Non-pigmented ciliary epithelial cell (primary cell): ENCODE measurements around the gene PIP4K2A.
A peak's percentile ranks its signal among the peaks of the same experiment; 100 is the strongest.

ENCODE experiments used
- DNase-seq: peaks from one replicate; pipeline ENCODE4 v3.0.0-alpha.2; 2010; ENCODE audit warnings: low read depth

The PIP4K2A gene

GRCh38 chr10:22638863-22639262, 75.5 kb downstream of the PIP4K2A start:
- no peak for DNase-seq

GRCh38 chr10:22637491-22637890, 76.9 kb downstream of the PIP4K2A start:
- DNase-seq, result no peak

- DNase-seq, result no peak
Observed at GRCh38 chr10:22635650-22636049, 78.7 kb downstream of the PIP4K2A start.

GRCh38 chr10:22634606-22635459, 79.5 kb downstream of the PIP4K2A start:
- no peak for DNase-seq

- no peak for DNase-seq
Observed at GRCh38 chr10:22634093-22634492, 80.3 kb downstream of the PIP4K2A start.

GRCh38 chr10:22633528-22633927, 80.8 kb downstream of the PIP4K2A start:
- DNase-seq, result no peak

GRCh38 chr10:22633106-22633505, 81.3 kb downstream of the PIP4K2A start:
- no peak for DNase-seq

- DNase-seq, result no peak
Observed at GRCh38 chr10:22631646-22632278, 82.6 kb downstream of the PIP4K2A start.

GRCh38 chr10:22631185-22631584, 83.2 kb downstream of the PIP4K2A start:
- DNase-seq, result no peak

- no peak for DNase-seq
Observed at GRCh38 chr10:22630234-22631174, 83.9 kb downstream of the PIP4K2A start.

GRCh38 chr10:22629852-22630233, 84.5 kb downstream of the PIP4K2A start:
- DNase-seq, result no peak

GRCh38 chr10:22629126-22629525, 85.3 kb downstream of the PIP4K2A start:
- no peak for DNase-seq

GRCh38 chr10:22628309-22628708, 86.1 kb downstream of the PIP4K2A start:
- no peak for DNase-seq

GRCh38 chr10:22626784-22627183, 87.6 kb downstream of the PIP4K2A start:
- DNase-seq, result no peak

GRCh38 chr10:22625516-22626290, 88.7 kb downstream of the PIP4K2A start:
- no peak for DNase-seq

GRCh38 chr10:22624287-22624738, 90.1 kb downstream of the PIP4K2A start:
- peak; percentile 59 for DNase-seq

- no peak for DNase-seq
Observed at GRCh38 chr10:22623633-22624253, 90.6 kb downstream of the PIP4K2A start.

- no peak for DNase-seq
Observed at GRCh38 chr10:22622242-22622806, 92.1 kb downstream of the PIP4K2A start.

- DNase-seq, result no peak
Observed at GRCh38 chr10:22621726-22622125, 92.7 kb downstream of the PIP4K2A start.

GRCh38 chr10:22620929-22621328, 93.4 kb downstream of the PIP4K2A start:
- no peak for DNase-seq
